GM12878 (cell line): ENCODE data around the gene EPS8L1. TPM values are rescaled to one million over a fixed set of nuclear protein-coding genes. Genes with fewer than 3 reads are reported as not detected.

ENCODE experiments used
- ATAC-seq: fragments of 200-7000 bp; cut with Tn5 transposase; 3 replicates; pipeline ENCODE4 v1.9.1; 2020; ENCODE audit warnings: mild to moderate bottlenecking, moderate library complexity
- BruUV-seq: library from RNA; stranded (reverse); fragments of 400-500 nt; replicated peaks from 2 replicates; lab custom pipeline; 2021; lab: Mats Ljungman, UMichigan
- CTCF ChIA-PET: fragments of 300-600 bp; sonication (Branson Sonifier 250); formaldehyde crosslinking; extraction: SDS; loops from one replicate; lab custom pipeline; 2021; ENCODE audit warnings: inconsistent platforms; lab: Yijun Ruan, JAX
- POLR2A ChIA-PET: fragments of 350-600 bp; formaldehyde crosslinking; extraction: SDS; loops from one replicate; lab custom pipeline; 2021; ENCODE audit warnings: inconsistent platforms; lab: Charles Lee
- RAD21 ChIA-PET: fragments of 300-600 bp; sonication (Branson Sonifier 250); formaldehyde crosslinking; loops from one replicate; lab custom pipeline; 2023; ENCODE audit warnings: antibody characterized with exemption; ENCODE audit not compliant: unreplicated experiment; lab: Charles Lee
- SMC1A ChIA-PET: fragments of 300-600 bp; sonication (Branson Sonifier 250); formaldehyde crosslinking; loops from one replicate; lab custom pipeline; 2023; ENCODE audit not compliant: unreplicated experiment, uncharacterized antibody; lab: Charles Lee
- DNase-seq: peaks from one replicate; pipeline ENCODE4 v3.0.0-alpha.2; 2011; ENCODE audit warnings: low read depth, low spot score
- FAIRE-seq: peaks from 3 replicates; lab custom pipeline; 2011; peaks lifted over from hg19 to GRCh38; lab: Jason Lieb, UNC
- H2AFZ ChIP-seq: 2 replicates; pipeline ENCODE4 v1.6.0; 2011; ENCODE audit warnings: low read depth, low read length, control low read depth; ENCODE audit not compliant: control insufficient read depth
- H3K27ac ChIP-seq: 2 replicates; pipeline ENCODE4 v1.5.1; 2011; ENCODE audit warnings: control low read depth; ENCODE audit not compliant: control insufficient read depth, insufficient read depth
- H3K27me3 ChIP-seq, 2 experiments: replicated peaks in 1 of 2; 2 replicates each; pipeline versions ENCODE4 v1.6.0 to v1.6.1; 2011; ENCODE audit warnings: low read length in 1 of 2; ENCODE audit not compliant: control insufficient read depth in 2 of 2, insufficient read depth in 2 of 2
- H3K36me3 ChIP-seq, 2 experiments: 2 replicates each; pipeline ENCODE4 v1.5.1; 2011; ENCODE audit warnings: low read length in 1 of 2; ENCODE audit not compliant: control insufficient read depth in 2 of 2, insufficient read depth in 2 of 2
- H3K4me1 ChIP-seq: 2 replicates; pipeline ENCODE4 v1.6.1; 2011; ENCODE audit warnings: mild to moderate bottlenecking, low read length, moderate library complexity, mixed read lengths; ENCODE audit not compliant: control insufficient read depth, insufficient read depth
- H3K4me2 ChIP-seq: 2 replicates; pipeline ENCODE4 v1.6.0; 2011; ENCODE audit warnings: control low read depth; ENCODE audit not compliant: control insufficient read depth, insufficient read depth
- H3K4me3 ChIP-seq: fragments of 200-600 bp; sonication (generic); 2 replicates; pipeline ENCODE4 v1.5.1; 2016
- H3K79me2 ChIP-seq: 2 replicates; pipeline ENCODE4 v1.6.0; 2011; ENCODE audit warnings: low read length; ENCODE audit not compliant: control insufficient read depth, insufficient read depth
- H3K9ac ChIP-seq: 2 replicates; pipeline ENCODE4 v1.8.0; 2011; ENCODE audit warnings: low read length, control low read depth, mixed read lengths; ENCODE audit not compliant: control insufficient read depth, insufficient read depth
- H3K9me3 ChIP-seq: replicated peaks from 3 replicates; pipeline ENCODE4 v1.5.1; 2011; ENCODE audit warnings: mild to moderate bottlenecking, low read length; ENCODE audit not compliant: control insufficient read depth, insufficient read depth
- H4K20me1 ChIP-seq: 2 replicates; pipeline ENCODE4 v1.6.0; 2011; ENCODE audit not compliant: control insufficient read depth, insufficient read depth
- EZH2 ChIP-seq: IDR thresholded peaks from 2 replicates; pipeline ENCODE4 v1.6.1; 2012; ENCODE audit warnings: low read depth, mild to moderate bottlenecking, control low read depth, inconsistent platforms, low read length, borderline replicate concordance; ENCODE audit not compliant: control insufficient read depth
- FOS ChIP-seq: IDR thresholded peaks from 3 replicates; pipeline ENCODE4 v1.6.1; 2011; ENCODE audit warnings: borderline replicate concordance; ENCODE audit not compliant: insufficient read length; ENCODE audit errors: extremely low read depth
- NR2C2 ChIP-seq: IDR thresholded peaks from 2 replicates; pipeline ENCODE4 v1.6.1; 2011; ENCODE audit warnings: borderline replicate concordance, low read depth; ENCODE audit not compliant: control insufficient read depth, insufficient read length
- RELB ChIP-seq: fragments of 450-650 bp; IDR thresholded peaks from 2 replicates; pipeline ENCODE4 v1.6.1; 2017; ENCODE audit warnings: low read depth, mild to moderate bottlenecking, moderate library complexity
- ZNF687 ChIP-seq: fragments of 450-650 bp; IDR thresholded peaks from 2 replicates; pipeline ENCODE4 v1.6.1; 2017; ENCODE audit warnings: mild to moderate bottlenecking, moderate library complexity
- WGBS: methylation state at CpG from one replicate; pipeline ENCODE4 v1.1.6; 2016; ENCODE audit warnings: low lambda C conversion rate; ENCODE audit not compliant: insufficient replicate concordance, insufficient coverage; ENCODE audit errors: missing lambda C conversion rate; 5-methylcytosine and 5-hydroxymethylcytosine counted together
- in situ Hi-C: fragments of 300-500 bp; cut with MboI; formaldehyde crosslinking; loops from 9 replicates; pipeline ENCODE4 v1.14.3; 2018; ENCODE audit warnings: mixed read lengths
- intact Hi-C: fragments of 100-400 bp; cut with micrococcal nuclease; formaldehyde crosslinking; loops from one replicate; pipeline ENCODE4 v1.14.2; 2022; ENCODE audit not compliant: unreplicated experiment
- polyA plus RNA-seq, 11 experiments: library from polyadenylated mRNA; depleted of rRNA in 4 of 11; unstranded in 6 of 11; stranded (reverse) in 5 of 11; fragments of >200 nt; fragmentation: Nextera tagmentation in 4 of 11; fragmentation: Illumina TruSeq in 1 of 11; extraction: Ambion mirVana in 4 of 11; extraction: Trizol in 1 of 11; gene quantifications; 1 replicate in 1 of 11; 2 replicates in 10 of 11; pipeline versions ENCODE4 v1.2.1 to v1.2.3, GENCODE V29; 2011 to 2016; ENCODE audit warnings: inconsistent platforms in 2 of 11, missing spikeins in 2 of 11, low read depth in 1 of 11
- total RNA-seq, 4 experiments: library from RNA; depleted of rRNA in 3 of 4; stranded (reverse); fragments of >200 nt in 3 of 4; fragmentation: Illumina TruSeq in 1 of 4; extraction: Trizol in 1 of 4; gene quantifications; 2 replicates each; pipeline versions ENCODE4 v1.2.1 to v1.2.3, GENCODE V29; 2013 to 2021

The EPS8L1 gene
- total and polyA plus RNA-seq, 10 of the 15 experiments (the other 5 are each of a cell fraction or from before 2014, with no cell fraction given) = 0.68 to 2.2 (median 0.96) TPM; not detected in 2

- FAIRE-seq (no peak), DNase-seq (no peak), ATAC-seq (no peak)
- ChIA-PET SMC1A (no interaction called here), RAD21 (no interaction called here), CTCF (no interaction called here), POLR2A (no interaction called here)
- Histone ChIP-seq H3K4me1 (no peaks in the 10 kb centered on the region), H3K9ac (no peak overlapping the region), H3K9me3 (no peaks in the 10 kb centered on the region), H4K20me1 (no peaks in the 10 kb centered on the region), H3K79me2 (no peaks in the 10 kb centered on the region), H3K36me3 (peaks cover 16 to 28% of the 10 kb centered on the region in 2 experiments), H3K27me3 (no peaks in the 10 kb centered on the region), H2AFZ (no peak overlapping the region), H3K27ac (no peak overlapping the region), H3K4me3 (no peak overlapping the region), H3K4me2 (no peak overlapping the region)
- 87% methylated on average over 16 of the region's 17 CpGs for WGBS
- TF ChIP-seq FOS (no peak), RELB (no peak), EZH2 (no peak), ZNF687 (no peak), NR2C2 (no peak)
- intact Hi-C loops (no loop called here), in situ Hi-C loops (no loop called here)
- no TSS peak for BruUV-seq
These were observed 28.6 kb upstream of the EPS8L1 start for GRCh38 chr19:55046975-55047622.
